HepG2 (cell line): Measurements from ENCODE around the gene ARIH2. TPM values are rescaled to one million over a fixed set of nuclear protein-coding genes. Genes with fewer than 3 reads are reported as not detected.
A peak's percentile ranks its signal among the peaks of the same experiment; 100 is the strongest.

Experiments used
- CREB3 ChIP-seq: sonication (generic); formaldehyde crosslinking; IDR thresholded peaks from 2 replicates; pipeline ENCODE4 v1.5.0; 2020; ENCODE audit warnings: missing genetic modification reagents
- DNMT3B ChIP-seq: conservative IDR thresholded peaks from 2 replicates; pipeline ENCODE4 v1.6.1; 2016; ENCODE audit warnings: missing biosample characterization, control low read depth
- EEA1 ChIP-seq: sonication (generic); formaldehyde crosslinking; IDR thresholded peaks from 2 replicates; pipeline ENCODE4 v1.5.1; 2020; ENCODE audit warnings: mild to moderate bottlenecking, missing genetic modification reagents, borderline replicate concordance
- ETV5 ChIP-seq: IDR thresholded peaks from 2 replicates; pipeline ENCODE4 v1.6.1; 2018; ENCODE audit warnings: missing biosample characterization, missing genetic modification reagents, inconsistent platforms, borderline replicate concordance
- HOXA5 ChIP-seq: sonication (generic); formaldehyde crosslinking; IDR thresholded peaks from 2 replicates; pipeline ENCODE4 v1.4.0; 2020; ENCODE audit warnings: missing genetic modification reagents
- MNT ChIP-seq: fragments of 450-650 bp; IDR thresholded peaks from 2 replicates; pipeline ENCODE4 v1.6.1; 2016
- MYC ChIP-seq: sonication (generic); formaldehyde crosslinking; IDR thresholded peaks from 2 replicates; pipeline ENCODE4 v1.9.0; 2021; ENCODE audit warnings: missing genetic modification reagents, borderline replicate concordance
- PAF1 ChIP-seq: IDR thresholded peaks from 2 replicates; pipeline ENCODE4 v1.6.1; 2016; ENCODE audit warnings: missing genetic modification reagents, missing compliant biosample characterization
- REPIN1 ChIP-seq: sonication (generic); formaldehyde crosslinking; IDR thresholded peaks from 2 replicates; pipeline ENCODE4 v1.8.0; 2022; ENCODE audit warnings: missing genetic modification reagents, low read depth, mild to moderate bottlenecking, borderline replicate concordance
- RFX3 ChIP-seq: IDR thresholded peaks from 2 replicates; pipeline ENCODE4 v1.6.1; 2016; ENCODE audit warnings: missing biosample characterization, missing genetic modification reagents
- RFXAP ChIP-seq: sonication (generic); formaldehyde crosslinking; IDR thresholded peaks from 2 replicates; pipeline ENCODE4 v1.4.0; 2020; ENCODE audit warnings: missing genetic modification reagents, borderline replicate concordance
- TEAD2 ChIP-seq: sonication (generic); formaldehyde crosslinking; IDR thresholded peaks from 2 replicates; pipeline ENCODE4 v1.9.0; 2021; ENCODE audit warnings: missing genetic modification reagents
- ZBTB21 ChIP-seq: sonication (generic); formaldehyde crosslinking; IDR thresholded peaks from 2 replicates; pipeline ENCODE4 v1.4.0; 2020; ENCODE audit warnings: missing genetic modification reagents
- ZBTB38 ChIP-seq: sonication (generic); formaldehyde crosslinking; IDR thresholded peaks from 2 replicates; pipeline ENCODE4 v1.5.1; 2020; ENCODE audit warnings: mild to moderate bottlenecking, missing genetic modification reagents
- ZFX ChIP-seq: sonication (generic); formaldehyde crosslinking; IDR thresholded peaks from 2 replicates; pipeline ENCODE4 v1.4.0; 2020; ENCODE audit warnings: mild to moderate bottlenecking, low read depth, missing genetic modification reagents, moderate library complexity
- ZNF136 ChIP-seq: sonication (generic); formaldehyde crosslinking; IDR thresholded peaks from 2 replicates; pipeline ENCODE4 v1.8.1; 2022; ENCODE audit warnings: low read depth, mild to moderate bottlenecking, moderate library complexity, missing genetic modification reagents
- ZNF205 ChIP-seq: IDR thresholded peaks from 2 replicates; pipeline ENCODE4 v1.6.1; 2018; ENCODE audit warnings: missing biosample characterization, missing genetic modification reagents
- ZNF280D ChIP-seq: sonication (generic); formaldehyde crosslinking; IDR thresholded peaks from 2 replicates; pipeline ENCODE4 v1.5.1; 2020; ENCODE audit warnings: mild to moderate bottlenecking, missing genetic modification reagents
- polyA plus RNA-seq, 8 experiments: library from polyadenylated mRNA; depleted of rRNA in 3 of 8; stranded (reverse) in 7 of 8; unstranded in 1 of 8; fragments of >200 nt; fragmentation: Illumina TruSeq in 4 of 8; extraction: Trizol in 4 of 8; gene quantifications; 2 replicates each; pipeline versions ENCODE4 v1.2.1 to v1.2.3, GENCODE V29; 2011 to 2016; ENCODE audit warnings: low read depth in 4 of 8, missing spikeins in 1 of 8, mixed read lengths in 1 of 8; ENCODE audit not compliant: insufficient read depth in 1 of 8
- total RNA-seq, 5 experiments: library from RNA; depleted of rRNA; stranded (reverse); fragments of >200 nt; fragmentation: Illumina TruSeq; extraction: Trizol; gene quantifications; 2 replicates each; pipeline ENCODE4 v1.2.3, GENCODE V29; 2016; ENCODE audit warnings: low read depth in 1 of 5
- TF ChIP-seq, protein P1 (sequence below): sonication (generic); formaldehyde crosslinking; IDR thresholded peaks from 2 replicates; pipeline ENCODE4 v1.8.1; 2023; ENCODE audit warnings: mild to moderate bottlenecking, inconsistent platforms, moderate library complexity, missing genetic modification reagents, borderline replicate concordance
- TF ChIP-seq, protein P2 (sequence below): sonication (generic); formaldehyde crosslinking; IDR thresholded peaks from 2 replicates; pipeline ENCODE4 v1.4.0; 2020; ENCODE audit warnings: missing genetic modification reagents

ARIH2 gene
- total and polyA plus RNA-seq, 2 of the 13 experiments (the other 11 are each of a cell fraction or from before 2014, with no cell fraction given) = 64.8 to 83.3 TPM

DNA sequence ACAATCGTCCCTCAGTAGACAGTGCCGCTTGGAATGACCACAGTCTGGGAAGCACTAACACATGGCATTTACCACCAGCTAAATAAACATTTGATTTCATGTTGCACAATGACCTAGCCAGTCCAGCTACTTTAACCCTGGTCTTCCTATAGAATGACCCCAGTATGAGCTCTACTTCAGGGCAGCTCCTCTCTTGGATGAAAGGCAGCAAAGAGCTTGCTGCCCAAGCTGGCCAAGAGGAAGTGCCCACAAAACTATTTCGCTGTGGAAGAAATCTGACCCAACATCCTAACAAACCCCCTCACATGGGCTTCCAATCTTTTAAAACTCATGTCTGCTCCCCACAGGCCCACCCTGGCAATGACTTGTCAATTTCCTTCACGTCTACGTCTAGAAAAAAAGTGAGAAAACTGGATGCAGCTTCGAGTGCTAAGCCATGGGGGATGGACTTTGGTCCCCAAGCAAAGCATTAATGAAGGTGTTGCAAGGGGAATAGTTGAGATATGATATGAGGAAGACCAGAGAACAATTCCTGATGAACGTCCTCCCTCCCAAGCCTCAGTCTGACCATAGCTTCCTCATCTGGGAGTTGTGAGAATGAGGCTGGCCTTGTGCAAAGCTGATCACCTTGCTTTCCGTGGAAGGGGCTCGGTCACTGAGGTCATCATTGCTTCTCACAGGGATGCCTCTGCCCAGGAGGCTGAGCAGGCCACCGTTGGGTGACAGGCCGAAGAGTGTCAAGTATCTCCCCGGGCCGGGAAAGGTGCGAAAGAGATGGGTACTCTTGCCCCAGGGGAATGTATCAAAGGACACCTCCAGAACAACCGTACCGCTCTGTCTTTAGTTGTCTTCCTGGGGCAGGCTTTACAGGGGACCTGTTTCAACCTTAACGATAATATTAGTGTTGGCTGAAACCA is 20.9 kb upstream of the ARIH2 start (continued):
- TF ChIP-seq RFXAP (CRISPR knock-in tag) (no peak; the same call in 1 of the 2 replicates), MYC (CRISPR knock-in tag) (peak; percentile 48; the same call in 1 of the 2 replicates), ETV5 (CRISPR knock-in tag) (no peak), CREB3 (CRISPR knock-in tag) (no peak), RFX3 (no peak), EEA1 (CRISPR knock-in tag) (no peak), PAF1 (CRISPR knock-in tag) (no peak), DNMT3B (no peak), ZNF205 (CRISPR knock-in tag) (peak; percentile 96), ZNF280D (CRISPR knock-in tag) (no peak), ZBTB38 (CRISPR knock-in tag) (no peak), MNT (peak; percentile 39), ZNF136 (CRISPR knock-in tag) (no peak), REPIN1 (CRISPR knock-in tag) (no peak), TEAD2 (CRISPR knock-in tag) (no peak), ZBTB21 (CRISPR knock-in tag) (no peak), ZFX (CRISPR knock-in tag) (peak; percentile 7), HOXA5 (CRISPR knock-in tag) (no peak)
- TF ChIP-seq, protein P1, sequence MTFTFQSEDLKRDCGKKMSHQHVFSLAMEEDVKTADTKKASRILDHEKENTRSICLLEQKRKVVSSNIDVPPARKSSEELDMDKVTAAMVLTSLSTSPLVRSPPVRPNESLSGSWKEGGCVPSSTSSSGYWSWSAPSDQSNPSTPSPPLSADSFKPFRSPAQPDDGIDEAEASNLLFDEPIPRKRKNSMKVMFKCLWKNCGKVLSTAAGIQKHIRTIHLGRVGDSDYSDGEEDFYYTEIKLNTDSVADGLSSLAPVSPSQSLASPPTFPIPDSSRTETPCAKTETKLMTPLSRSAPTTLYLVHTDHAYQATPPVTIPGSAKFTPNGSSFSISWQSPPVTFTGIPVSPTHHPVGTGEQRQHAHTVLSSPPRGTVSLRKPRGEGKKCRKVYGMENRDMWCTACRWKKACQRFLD (CRISPR knock-in tag) = no peak
- TF ChIP-seq, protein P2, sequence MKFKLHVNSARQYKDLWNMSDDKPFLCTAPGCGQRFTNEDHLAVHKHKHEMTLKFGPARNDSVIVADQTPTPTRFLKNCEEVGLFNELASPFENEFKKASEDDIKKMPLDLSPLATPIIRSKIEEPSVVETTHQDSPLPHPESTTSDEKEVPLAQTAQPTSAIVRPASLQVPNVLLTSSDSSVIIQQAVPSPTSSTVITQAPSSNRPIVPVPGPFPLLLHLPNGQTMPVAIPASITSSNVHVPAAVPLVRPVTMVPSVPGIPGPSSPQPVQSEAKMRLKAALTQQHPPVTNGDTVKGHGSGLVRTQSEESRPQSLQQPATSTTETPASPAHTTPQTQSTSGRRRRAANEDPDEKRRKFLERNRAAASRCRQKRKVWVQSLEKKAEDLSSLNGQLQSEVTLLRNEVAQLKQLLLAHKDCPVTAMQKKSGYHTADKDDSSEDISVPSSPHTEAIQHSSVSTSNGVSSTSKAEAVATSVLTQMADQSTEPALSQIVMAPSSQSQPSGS (CRISPR knock-in tag) = 0 out of 2 replicates have a peak, but pooled peaks have one; percentile 61
